GM23248 (cell line): ENCODE results near the gene VANGL1.

Experiments used
- EZH2 ChIP-seq: fragments of 200-600 bp; sonication (generic); IDR thresholded peaks from 2 replicates; pipeline ENCODE4 v1.6.1; 2018; ENCODE audit warnings: antibody characterized with exemption, mild to moderate bottlenecking; ENCODE audit not compliant: insufficient read depth, poor library complexity, severe bottlenecking
- EZH2phosphoT487 ChIP-seq: fragments of 200-600 bp; sonication (generic); IDR thresholded peaks from 2 replicates; pipeline ENCODE4 v1.6.1; 2018; ENCODE audit warnings: antibody characterized with exemption, moderate library complexity, mild to moderate bottlenecking, low read depth; ENCODE audit not compliant: insufficient read depth

- TF ChIP-seq EZH2: no peak
- no peak for TF ChIP-seq EZH2phosphoT487
Observed at GRCh38 chr1:115671176-115671934, 29.6 kb downstream of the VANGL1 start.
